Activated CD8-positive, alpha-beta memory T cell treated with anti-CD3 and anti-CD28 coated beads for 1 hour (primary cell): ENCODE data around the gene TDRD7.

Experiments used
- DNase-seq, 2 donors: peaks; one replicate each; pipeline ENCODE4 v3.0.0-alpha.2; 2020; ENCODE audit warnings: low read depth in 1 of 2; ENCODE audit errors: extremely low read depth in 1 of 2

Gene TDRD7, protein sequence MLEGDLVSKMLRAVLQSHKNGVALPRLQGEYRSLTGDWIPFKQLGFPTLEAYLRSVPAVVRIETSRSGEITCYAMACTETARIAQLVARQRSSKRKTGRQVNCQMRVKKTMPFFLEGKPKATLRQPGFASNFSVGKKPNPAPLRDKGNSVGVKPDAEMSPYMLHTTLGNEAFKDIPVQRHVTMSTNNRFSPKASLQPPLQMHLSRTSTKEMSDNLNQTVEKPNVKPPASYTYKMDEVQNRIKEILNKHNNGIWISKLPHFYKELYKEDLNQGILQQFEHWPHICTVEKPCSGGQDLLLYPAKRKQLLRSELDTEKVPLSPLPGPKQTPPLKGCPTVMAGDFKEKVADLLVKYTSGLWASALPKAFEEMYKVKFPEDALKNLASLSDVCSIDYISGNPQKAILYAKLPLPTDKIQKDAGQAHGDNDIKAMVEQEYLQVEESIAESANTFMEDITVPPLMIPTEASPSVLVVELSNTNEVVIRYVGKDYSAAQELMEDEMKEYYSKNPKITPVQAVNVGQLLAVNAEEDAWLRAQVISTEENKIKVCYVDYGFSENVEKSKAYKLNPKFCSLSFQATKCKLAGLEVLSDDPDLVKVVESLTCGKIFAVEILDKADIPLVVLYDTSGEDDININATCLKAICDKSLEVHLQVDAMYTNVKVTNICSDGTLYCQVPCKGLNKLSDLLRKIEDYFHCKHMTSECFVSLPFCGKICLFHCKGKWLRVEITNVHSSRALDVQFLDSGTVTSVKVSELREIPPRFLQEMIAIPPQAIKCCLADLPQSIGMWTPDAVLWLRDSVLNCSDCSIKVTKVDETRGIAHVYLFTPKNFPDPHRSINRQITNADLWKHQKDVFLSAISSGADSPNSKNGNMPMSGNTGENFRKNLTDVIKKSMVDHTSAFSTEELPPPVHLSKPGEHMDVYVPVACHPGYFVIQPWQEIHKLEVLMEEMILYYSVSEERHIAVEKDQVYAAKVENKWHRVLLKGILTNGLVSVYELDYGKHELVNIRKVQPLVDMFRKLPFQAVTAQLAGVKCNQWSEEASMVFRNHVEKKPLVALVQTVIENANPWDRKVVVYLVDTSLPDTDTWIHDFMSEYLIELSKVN

DNA sequence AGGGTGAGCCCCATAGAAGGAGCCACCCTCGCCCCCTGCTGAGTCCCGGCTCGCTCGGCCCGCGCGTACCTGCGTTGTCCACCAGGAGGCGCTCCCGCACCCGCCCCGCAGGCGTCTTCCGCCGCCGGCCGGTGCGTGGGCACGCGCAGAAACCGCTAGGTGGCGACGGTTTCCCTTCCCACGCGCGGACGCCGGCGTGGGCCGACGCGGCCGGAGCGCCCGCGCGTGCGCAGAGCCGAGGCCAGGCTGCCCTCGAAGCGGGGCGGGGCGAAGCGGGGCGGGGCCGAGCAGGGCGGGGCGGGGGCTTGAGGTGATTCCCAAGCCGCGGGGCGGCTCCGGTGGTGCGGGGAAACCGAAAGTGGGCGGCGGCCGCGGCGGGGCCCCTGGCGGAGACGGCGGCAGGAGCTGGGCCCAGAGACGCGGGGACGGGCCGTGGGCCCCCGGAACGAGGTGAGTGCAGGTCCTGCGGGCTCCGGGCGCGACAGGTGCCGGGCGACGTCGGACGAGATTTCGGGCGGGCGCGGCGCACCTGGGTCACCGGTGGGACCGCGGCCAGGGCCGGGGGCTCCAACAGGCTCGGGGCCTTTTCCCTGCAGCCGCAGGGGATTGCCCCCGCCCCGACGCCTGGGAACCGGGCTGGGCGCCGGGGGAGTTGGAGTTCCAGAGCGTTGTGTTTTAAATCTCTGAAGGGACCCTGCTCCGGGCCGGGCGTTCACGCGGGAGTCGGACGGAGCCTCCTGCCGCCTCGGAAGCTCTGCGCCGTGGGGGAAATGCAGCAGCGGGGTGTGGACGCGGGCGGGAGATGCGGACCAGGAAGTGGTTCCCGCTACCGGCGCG is at the start of gene TDRD7:
Gene TDRD7 (plus strand): TSS at position 308 of the 837 bp plus-strand sequence. CDS start 16,370 bp downstream, outside the sequence.
- peak; percentile 78 to 92 for DNase-seq

DNA sequence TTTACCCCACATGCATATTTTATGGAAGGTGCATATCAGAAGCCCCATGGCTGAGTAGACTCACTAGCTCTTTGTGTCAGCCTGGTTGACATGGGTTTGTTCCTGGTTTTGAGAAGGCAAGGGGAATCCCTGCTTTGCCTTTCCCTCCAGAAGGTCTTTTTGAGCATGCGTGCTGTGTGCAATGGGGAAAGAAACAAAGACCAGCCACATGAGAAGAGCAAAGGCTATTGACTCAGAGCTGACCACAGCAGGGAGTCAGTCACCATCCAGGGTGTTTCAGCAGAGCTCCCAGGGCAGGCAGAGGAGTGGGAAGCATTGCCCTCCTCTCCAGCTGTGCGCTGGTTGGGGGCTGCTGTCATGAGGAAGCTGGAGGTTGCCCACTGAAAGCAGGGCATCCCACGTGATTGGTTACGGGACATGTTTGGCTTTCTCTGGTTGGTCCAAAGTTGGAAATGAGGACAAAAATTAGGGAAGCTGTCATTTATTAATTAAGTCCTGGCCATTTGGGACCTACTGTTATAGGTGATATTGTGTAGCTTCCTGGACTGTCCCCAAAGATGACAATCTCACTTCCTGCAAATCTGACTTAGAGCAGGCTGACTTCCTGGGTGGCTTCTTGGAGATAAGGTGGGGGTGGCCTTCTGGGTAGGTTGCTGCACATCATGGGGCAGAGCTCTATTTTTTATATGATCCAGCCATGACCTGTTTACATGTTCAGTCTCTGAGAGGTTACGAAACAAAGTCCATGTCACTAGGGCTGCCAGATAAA is 48.9 kb upstream of the TDRD7 start:
- no peak for DNase-seq

DNA sequence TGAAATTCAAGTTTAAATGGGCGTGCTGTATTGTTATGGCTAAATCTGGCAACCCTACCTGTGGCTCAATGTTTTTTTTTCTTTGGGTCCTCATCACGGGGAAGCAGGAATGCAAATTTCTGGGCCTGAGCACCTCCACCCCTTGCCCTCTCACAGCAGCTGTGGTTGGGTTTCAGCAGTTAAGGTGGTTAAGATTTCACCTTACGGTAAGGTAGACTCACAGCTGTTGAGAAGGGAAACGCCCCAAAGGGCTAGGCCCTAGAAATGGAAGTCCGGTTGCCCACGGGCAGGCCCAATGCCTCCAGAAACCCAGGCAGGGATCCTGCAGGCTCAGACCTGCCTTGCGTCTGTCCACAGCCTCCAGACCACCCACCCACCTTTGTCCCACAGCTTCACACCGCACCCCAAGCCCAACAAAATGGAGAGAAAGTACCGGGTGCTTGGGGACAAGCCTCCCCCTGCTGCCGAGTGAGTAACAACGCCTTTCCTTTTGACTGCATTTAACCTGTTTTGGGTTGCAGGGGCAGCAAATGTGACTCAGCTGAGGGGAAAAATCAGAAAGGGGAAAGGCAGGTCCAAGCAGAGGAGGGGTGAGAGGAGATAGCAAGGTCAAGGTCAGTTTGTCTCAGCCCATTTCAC is 48.1 kb upstream of the TDRD7 start:
- no peak for DNase-seq

DNA sequence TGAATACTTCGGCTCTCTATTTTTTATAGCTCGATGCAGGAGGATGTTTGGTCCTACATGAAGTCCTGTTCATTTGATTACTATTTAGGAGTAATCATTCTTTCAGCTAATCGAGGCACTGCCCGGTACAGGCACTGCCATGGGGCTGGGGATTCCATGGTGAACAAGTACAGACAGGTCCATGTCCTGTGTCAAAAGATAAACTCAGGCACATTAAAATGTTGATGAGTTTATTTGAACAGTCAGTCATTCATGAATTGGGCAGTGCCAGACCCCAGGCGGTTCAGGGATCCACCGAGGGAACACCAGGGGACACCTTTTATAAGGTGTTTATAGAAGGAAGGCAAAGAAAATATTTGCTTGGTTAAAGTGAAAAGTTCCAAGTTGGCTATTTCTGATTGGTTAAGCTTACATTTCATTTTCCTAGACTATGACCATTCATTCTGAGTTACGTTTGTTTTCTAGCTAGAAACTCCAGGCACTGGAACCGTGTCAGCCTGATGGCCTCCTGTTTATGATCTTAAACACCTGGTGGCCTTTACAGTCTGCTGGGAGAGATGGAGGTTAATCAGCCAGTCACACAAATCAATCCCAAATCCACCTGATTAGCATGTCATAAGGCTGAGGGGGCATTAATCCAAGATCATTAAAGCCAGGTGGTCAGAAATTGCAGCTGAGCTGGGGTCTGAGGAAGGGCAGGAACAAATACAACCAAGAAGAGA is 47.0 kb upstream of the TDRD7 start:
- no peak for DNase-seq

DNA sequence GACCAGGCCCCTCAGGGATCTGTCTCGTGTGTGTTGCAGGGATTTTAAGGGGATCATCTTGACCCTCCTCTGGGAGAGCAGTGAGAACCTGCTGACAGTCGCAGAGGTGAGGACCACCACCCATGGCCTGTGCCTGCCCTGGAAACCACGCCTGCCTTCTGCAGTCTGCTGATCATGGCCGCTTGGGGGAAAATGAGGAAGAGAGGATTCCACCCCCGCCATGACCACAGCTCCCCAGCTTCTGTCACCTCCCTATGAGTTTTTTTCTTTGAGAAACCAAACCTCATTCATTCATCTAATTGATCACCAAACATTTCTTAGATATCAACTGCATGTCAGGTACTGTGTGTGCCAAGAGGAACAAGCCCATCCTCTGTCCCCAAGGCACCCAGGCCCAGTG is 46.3 kb upstream of the TDRD7 start:
- DNase-seq, result no peak

DNA sequence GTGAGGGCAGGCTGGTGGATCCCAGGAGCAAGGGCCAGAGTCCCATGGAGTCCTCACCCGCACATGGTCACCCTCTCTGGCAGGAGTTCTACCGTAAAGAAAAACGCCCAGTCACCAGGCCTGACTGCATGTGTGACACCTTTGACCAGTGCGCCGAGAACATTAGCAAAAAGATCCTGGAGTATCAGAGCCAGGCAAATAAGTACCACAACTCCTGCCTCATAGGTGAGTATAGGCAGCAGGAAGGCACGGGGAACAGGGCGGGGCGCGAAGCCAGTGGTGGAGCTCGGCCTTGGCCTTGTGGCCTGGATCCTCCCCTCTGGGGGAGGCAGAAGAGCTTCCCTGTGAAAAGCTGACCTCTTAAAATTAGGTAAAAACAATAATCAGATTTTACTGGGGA is 45.4 kb upstream of the TDRD7 start:
- no peak for DNase-seq

DNA sequence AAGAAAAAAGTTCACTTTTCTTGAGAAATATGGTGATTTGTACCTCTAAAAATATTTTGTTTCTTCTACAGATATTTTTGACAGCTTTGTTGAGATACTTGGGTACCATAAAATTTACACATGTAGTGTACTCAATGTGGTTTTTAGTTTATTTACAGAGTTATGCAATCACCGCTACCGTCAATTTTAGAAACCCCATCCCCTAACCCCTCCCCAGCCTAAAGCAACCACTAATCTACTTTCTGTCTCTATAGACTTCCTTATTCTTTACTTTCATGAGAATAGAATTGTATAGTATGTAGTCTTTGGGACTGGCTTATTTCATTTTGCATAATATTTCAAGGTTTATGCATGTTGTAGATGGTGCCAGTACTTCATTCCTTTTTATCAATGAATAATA is 45.0 kb upstream of the TDRD7 start:
- DNase-seq, result no peak

DNA sequence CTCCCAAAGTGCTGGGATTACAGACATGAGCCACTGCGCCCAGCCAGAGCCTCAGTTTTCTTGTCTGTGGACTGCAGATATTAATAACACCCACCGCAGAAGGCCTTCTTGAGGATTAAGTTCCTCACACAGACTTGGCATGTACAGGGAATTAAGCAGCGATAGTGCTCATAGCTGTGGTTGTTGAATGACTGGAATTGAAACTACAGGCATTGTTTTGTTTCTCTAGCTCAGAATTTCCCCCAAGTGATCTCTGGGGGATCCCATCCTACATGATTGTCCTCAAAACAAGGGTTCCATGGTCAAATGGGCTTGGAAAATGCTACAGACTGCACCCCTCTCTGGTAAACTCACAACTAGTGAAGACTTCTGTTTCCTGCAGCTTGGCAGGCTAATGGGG is 44.2 kb upstream of the TDRD7 start:
- no peak for DNase-seq

DNA sequence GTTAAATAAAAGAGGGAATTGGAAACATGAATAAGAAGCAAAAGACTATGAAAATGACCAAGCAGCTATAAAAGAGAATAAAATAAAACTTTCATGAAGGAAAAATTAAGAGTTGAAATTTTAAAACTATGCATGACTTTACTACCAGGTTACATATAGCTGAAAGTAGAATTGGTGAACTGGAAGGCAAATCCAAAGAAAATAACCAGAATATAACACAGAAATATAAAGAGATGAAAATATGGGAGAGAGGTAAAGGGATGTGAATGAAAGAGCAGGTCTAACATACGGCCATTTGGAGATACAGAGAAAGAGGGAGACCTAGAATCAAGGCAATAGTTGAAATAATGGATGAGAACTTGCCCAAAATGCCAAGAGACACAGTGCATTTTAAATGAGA is 42.9 kb upstream of the TDRD7 start:
- no peak for DNase-seq

DNA sequence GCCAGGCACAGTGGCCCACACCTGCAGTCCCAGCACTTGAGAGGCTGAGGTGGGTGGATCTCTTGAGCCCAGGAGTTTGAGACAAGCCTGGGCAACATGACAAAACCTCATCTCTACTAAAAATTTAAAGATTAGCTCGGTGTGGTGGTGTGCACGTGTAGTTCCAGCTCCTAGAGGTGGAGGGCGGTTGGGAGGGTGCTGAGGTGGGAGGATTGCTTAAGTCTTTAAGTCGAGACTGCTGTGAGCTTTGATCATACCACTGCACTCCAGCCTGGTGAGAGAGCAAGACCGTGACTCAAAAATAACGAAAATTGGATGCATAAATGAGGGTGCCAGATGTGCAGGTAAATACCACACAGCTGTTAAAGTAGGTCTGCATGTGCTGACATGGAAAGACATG is 39.3 kb upstream of the TDRD7 start:
- DNase-seq, result no peak

DNA sequence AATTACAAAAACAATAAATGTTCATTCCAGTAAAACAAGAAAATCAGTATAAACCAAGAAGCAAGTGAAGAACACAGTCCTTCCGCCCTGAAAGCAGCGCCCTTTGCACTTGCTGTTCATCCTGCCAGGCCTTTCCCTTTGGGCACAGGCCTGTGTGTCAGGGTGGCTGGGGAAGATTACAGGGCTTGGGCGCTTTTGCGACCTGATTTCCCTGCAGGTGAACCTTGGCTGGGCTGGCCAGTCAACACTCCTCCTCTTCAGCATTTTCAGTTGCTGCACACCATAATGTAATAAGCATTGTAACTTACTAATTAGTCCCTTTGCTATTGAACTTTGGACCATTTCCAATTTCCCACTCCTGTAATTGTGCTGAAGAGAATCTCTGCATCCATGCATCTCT is 38.6 kb upstream of the TDRD7 start:
- no peak for DNase-seq

DNA sequence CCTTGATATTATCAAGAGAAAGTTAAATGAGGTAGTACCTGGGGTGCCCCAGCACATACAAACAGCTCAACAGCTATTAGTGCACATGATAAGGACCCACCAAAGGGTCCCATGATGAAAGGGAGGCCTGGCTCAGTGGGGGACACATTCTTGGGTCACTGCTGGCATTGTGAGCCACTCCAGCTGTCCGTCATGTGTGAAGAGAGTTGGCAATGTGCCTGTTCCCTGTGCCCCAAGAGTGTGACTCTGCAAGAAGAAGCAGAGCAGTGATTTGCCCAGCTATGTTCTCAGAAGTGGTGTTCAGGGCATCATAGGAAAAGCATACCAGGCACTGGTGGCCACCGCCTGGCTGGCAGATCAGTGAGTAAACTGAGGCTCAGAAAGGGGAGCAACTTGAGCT is 37.1 kb upstream of the TDRD7 start:
- no peak for DNase-seq

DNA sequence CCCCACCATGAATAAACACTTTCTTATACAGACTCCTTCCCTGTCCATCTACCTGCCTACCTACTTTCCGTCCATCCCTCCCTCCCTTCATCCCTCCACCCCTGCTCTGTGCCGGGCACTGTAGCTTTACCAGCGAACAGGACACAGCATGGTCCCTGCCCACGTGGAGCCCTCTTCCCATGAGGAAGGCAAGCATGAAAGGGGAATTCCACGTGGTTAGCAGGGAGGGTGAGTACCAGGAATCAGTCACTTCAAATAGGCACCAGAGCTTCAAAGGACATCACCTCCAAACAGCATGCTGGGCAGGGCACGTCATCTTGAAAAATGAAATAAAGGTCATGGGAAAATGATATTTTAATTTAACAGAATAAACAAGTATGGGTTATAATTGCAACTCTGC is 35.0 kb upstream of the TDRD7 start:
- DNase-seq, result no peak

DNA sequence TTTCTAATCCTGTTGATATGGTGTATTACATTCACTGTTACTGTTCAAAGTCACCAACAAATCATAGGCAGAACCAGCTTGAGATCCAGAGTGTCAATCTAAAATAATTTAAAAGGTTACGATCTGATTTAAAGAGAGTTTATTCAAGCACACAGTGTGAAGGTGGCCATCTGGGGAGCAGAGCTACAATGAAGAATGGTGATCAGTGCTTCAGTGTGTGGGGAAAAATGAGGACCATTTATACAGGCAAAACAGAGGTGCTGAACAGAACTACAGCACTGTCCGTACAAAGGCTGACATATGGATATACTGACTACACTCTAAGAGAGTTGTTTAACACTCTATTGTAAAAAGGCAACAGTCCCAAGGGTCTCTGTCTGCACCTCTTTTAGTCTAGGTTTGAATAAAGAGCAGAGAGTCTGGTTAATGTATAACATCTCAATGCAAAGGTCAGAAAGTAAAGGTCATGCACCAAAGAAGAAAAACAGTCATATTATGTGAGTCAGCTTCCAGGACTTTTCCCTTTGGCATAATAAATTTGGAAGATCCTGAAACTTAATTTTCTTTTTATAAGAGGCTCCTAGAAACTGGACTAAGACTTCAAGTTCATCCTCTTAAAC is 29.7 kb upstream of the TDRD7 start:
- no peak for DNase-seq

DNA sequence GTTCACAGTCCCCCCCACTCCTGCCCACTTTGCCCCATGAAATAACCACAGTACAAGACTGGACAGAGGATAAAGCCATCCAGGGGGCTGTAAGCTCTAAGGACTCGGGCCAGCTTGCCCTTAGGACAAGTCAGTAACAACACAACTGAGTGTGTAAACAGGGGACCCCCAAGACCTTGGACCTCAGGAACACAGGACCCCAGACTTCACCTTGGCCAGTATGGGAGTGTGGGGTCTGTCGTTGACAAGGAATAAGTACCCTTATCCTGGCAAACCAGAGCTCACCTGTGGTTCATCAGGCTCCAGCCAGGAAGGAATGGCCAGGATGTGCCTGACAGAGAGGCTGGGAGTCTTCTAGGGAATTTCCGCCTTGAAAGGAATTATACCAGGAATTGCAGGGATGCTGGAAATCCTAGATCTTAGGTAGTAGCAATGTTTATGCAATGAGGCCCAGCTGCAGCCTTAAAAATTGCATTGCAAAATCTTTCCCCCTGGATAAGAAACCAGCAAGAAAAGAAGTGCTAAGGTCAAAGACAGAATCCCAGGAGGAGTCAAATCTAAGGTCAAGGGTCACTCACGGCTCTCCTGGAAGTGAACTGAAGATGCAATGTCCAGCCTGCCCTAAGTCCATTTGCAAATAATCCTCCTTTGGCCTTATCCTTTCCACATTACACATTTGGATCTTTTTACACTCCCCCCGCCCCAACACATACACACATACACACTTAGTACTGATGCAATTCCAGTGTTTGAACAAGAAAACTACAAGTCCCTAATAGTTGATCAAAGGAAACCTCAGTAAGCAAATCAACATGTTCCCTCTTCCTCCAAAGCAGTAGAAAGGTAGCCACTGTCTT is 27.3 kb upstream of the TDRD7 start:
- no peak for DNase-seq

DNA sequence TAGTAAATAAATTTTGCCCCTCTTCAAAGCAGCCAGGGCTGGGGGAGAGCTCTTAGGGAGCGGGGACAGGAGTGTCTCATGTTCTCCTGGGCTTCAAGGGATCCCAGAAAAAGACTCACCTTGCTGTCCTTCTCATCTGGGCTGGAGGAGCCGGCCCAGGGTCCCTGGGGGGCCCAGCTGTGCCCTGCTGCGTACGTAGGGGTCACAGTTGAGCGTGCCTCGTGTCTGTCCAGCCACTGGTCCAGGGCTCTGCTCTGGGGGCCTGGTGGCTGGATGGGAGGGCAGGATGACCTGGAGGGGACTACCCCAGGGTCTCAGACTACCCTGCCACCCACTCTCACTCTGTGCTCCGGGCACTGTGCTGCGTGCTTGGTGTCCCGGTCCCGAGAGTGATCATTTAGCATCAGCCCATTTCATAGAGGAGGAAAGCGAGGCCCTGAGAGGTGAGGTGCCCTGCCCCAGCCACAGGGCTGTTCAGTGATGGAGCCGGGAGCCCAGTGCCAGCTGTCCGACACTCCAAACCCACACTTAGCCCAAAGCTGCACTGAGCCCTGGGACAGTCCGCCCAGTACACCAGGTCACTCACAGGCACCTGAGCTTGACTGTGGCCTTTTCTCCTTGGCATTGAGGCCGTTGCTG is 26.2 kb upstream of the TDRD7 start:
- DNase-seq, result no peak

DNA sequence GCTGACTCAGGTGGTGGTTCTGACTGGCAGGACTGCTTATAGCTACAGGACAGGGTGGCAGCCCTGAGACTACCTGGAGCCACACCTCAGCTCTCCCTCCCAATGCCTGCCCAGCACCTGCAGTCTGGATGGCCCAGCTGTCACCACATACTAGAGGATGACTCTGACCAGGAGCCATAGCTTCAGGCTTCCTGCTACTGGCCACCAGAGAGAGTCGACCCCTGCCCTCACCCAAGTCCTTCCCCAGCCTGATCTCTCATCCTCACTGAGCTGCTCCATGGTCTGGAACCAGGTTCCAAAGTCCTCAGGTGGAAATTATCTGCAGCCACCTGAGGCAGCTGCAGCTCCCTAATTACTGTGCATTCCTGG is 25.6 kb upstream of the TDRD7 start:
- DNase-seq, result no peak
